Measurements from ENCODE around the gene CEP63. TPM values are rescaled to one million over a fixed set of nuclear protein-coding genes. Genes with fewer than 3 reads are reported as not detected.

CEP63 gene
- polyA plus RNA-seq, 6 donors from 2014 or later = 5.4 to 25.5 (median 17.7) TPM

Other genes starting within 250 kb of the CEP63 start
- gene RYK, start 235.2 kb upstream of the CEP63 start, polyA plus RNA-seq (ENCODE audit: low read depth in 6 of 6) = 10 to 100 TPM in 2 of 6 donors, 1 to 10 TPM in 4; 3.7 to 14.2 (median 8.1) TPM
- not detected for gene AMOTL2, start 111.6 kb upstream of the CEP63 start, polyA plus RNA-seq (ENCODE audit: low read depth in 6 of 6)
- 100 to 1,000 TPM in 1 of 6 donors, 10 to 100 TPM in 5; 60.4 to 112 (median 79.1) TPM for gene ANAPC13, start 72 bp upstream of the CEP63 start, polyA plus RNA-seq (ENCODE audit: low read depth in 6 of 6)
- gene KY, start 165.0 kb downstream of the CEP63 start, polyA plus RNA-seq (ENCODE audit: low read depth in 6 of 6) = not detected